Measurements from ENCODE around the gene NAXD.

DNA sequence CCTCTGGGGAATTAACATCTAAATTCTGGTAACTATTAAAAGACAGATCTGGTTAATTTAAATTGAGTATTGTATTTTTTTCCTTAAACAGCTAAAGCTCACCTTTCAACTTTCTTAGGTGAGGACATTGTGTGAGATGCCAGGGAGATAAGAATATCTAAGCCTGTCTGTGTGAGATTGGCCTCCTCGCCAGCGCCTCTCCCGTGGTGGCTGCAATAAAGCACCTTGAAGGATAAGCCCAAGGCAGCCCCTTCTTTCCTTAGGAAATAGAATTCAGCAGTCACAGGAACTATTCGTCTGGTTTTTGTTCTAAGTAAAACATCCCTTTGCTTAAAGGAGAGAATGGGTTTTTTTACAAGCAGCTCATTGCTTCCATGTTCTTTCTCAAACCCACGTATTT, 24.6 kb downstream of the NAXD start:
- TF ChIP-seq, protein P1, sequence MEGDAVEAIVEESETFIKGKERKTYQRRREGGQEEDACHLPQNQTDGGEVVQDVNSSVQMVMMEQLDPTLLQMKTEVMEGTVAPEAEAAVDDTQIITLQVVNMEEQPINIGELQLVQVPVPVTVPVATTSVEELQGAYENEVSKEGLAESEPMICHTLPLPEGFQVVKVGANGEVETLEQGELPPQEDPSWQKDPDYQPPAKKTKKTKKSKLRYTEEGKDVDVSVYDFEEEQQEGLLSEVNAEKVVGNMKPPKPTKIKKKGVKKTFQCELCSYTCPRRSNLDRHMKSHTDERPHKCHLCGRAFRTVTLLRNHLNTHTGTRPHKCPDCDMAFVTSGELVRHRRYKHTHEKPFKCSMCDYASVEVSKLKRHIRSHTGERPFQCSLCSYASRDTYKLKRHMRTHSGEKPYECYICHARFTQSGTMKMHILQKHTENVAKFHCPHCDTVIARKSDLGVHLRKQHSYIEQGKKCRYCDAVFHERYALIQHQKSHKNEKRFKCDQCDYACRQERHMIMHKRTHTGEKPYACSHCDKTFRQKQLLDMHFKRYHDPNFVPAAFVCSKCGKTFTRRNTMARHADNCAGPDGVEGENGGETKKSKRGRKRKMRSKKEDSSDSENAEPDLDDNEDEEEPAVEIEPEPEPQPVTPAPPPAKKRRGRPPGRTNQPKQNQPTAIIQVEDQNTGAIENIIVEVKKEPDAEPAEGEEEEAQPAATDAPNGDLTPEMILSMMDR (IDR thresholded peaks at IDR 0.05): no peak
- no peak for TF ChIP-seq POLR2A (IDR thresholded peaks at IDR 0.05)
- no peak for TF ChIP-seq EP300 (IDR thresholded peaks at IDR 0.05)
- no peak for TF ChIP-seq POLR2AphosphoS5 (IDR thresholded peaks at IDR 0.05)

Measured in upper lobe of left lung (tissue), 4 donors.